Measurements from ENCODE around the gene TBC1D5. TPM values are rescaled to one million over a fixed set of nuclear protein-coding genes. Genes with fewer than 3 reads are reported as not detected.

The TBC1D5 gene
- total and polyA plus RNA-seq, 12 donors, result 6.4 to 108 (median 70.7) TPM

DNA sequence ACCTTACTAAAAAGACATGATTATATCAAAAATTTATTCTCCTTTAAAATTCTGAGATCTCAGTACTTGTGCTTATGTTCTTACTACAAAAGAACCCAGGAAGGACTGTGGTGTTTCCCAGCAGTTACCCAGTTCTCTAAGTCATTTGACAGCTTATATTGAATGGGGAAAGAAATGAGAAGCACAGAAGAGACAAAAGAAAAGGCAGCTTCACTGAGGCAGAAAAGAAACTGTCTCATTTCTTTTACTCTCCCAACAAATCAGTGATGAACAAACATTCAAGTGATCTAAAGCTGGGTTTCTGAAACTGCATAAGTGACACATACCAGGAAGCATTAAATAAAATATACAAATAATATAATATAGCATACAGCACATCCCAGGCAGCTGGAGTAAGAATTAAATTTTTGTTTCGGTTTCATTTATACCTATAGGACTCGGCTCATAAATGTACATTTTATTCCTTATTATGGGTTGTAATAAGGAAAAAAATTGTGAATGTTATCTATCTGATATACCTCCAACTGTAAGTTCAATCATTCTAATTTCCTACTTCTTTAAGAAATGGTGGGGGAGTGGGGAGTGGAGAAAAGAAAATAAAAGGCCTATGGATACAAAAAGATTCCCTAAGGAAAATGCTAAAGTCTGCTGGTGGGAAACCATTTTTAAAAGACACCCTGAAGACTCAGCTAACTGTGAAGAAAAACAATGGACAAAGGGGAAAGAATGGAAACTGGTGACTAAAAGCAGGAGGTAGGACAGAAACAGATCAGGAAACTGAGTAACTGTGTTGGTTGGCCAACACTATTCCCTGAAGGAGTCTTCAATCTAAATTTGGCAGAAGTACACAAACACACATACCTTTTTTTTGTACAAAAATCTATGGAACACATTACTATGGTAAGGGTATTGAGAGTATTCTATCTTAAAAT is 156.8 kb downstream of the TBC1D5 start:
- no peaks in the 10 kb centered on the region for H3K27me3 ChIP-seq
- peaks cover 0 to 10% (median 0%) of the 10 kb centered on the region in 3 donors for H3K9me3 ChIP-seq (replicated peaks in 1 of 3)
- WGBS, 4 donors, result 95 to 97% (median 96%) methylated on average over 2 of the region's 2 CpGs
- H3K36me3 ChIP-seq (replicated peaks in 1 of 2), result no peaks in the 10 kb centered on the region
- TF ChIP-seq, protein P1, sequence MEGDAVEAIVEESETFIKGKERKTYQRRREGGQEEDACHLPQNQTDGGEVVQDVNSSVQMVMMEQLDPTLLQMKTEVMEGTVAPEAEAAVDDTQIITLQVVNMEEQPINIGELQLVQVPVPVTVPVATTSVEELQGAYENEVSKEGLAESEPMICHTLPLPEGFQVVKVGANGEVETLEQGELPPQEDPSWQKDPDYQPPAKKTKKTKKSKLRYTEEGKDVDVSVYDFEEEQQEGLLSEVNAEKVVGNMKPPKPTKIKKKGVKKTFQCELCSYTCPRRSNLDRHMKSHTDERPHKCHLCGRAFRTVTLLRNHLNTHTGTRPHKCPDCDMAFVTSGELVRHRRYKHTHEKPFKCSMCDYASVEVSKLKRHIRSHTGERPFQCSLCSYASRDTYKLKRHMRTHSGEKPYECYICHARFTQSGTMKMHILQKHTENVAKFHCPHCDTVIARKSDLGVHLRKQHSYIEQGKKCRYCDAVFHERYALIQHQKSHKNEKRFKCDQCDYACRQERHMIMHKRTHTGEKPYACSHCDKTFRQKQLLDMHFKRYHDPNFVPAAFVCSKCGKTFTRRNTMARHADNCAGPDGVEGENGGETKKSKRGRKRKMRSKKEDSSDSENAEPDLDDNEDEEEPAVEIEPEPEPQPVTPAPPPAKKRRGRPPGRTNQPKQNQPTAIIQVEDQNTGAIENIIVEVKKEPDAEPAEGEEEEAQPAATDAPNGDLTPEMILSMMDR (IDR thresholded peaks at IDR 0.05), result no peak
- TF ChIP-seq POLR2A (IDR thresholded peaks at IDR 0.05), result no peak
- H3K4me3 ChIP-seq, result no peak overlapping the region
- peaks cover 5 to 8% of the 10 kb centered on the region in 2 donors for H3K4me1 ChIP-seq (replicated peaks in 1 of 2)
- H3K27ac ChIP-seq, result no peak overlapping the region
- intact Hi-C loops (cut with DNase I), result no loop called here
- no peak for DNase-seq

DNA sequence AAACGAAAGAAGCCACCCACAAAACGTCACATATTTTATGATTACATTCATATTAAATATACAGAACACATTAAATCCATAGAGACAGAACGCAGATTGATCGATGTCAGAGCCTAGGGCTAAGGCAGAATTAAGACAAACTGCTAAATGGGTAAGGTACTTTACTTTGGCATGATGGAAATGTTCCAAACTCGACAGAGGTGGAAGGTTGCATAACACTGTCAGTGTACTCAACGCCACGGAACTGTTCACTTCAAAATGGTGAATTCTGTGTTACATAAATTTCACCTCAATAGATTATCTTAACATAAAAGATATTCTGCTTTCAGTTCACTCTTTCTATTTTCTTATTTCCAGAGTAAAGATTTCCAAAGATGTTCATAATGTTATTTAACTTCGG is 158.4 kb downstream of the TBC1D5 start:
- H3K4me1 ChIP-seq (replicated peaks in 1 of 2), result peaks cover 8 to 11% of the 10 kb centered on the region in 2 donors
- no peaks in the 10 kb centered on the region for H3K9me3 ChIP-seq (replicated peaks in 1 of 3)
- no peak for TF ChIP-seq POLR2A (IDR thresholded peaks at IDR 0.05)
- TF ChIP-seq, protein P1 (IDR thresholded peaks at IDR 0.05), result no peak
- 90 to 94% (median 93%) methylated on average over 8 of the region's 8 CpGs for WGBS, 4 donors
- H3K36me3 ChIP-seq (replicated peaks in 1 of 2), result no peaks in the 10 kb centered on the region
- no peak overlapping the region for H3K4me3 ChIP-seq
- H3K27ac ChIP-seq, result no peak overlapping the region
- intact Hi-C loops (cut with DNase I), result no loop called here
- H3K27me3 ChIP-seq, result no peaks in the 10 kb centered on the region
- DNase-seq, result no peak

DNA sequence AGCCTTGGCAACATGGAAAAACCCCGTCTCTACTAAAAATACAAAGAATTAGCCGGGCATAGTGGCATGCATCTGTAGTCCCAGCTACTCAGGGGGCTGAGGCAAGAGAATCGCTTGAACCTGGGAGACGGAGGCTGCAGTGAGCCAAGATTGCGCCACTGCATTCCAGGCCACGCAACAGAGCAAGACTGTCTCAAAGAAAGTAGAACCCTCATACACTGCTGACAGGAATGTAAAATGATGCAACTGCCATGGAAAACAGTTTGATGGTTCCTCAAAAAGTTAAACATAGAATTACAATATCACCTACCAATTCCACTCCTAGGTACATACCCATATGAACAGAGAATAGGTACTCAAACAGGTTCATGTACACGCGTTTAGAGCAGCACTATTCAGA is 158.9 kb downstream of the TBC1D5 start:
- intact Hi-C loops (cut with DNase I), result no loop called here
- Histone ChIP-seq H3K4me1 (replicated peaks in 1 of 2) (peaks cover 11 to 12% of the 10 kb centered on the region in 2 donors), H3K27ac (no peak overlapping the region), H3K27me3 (no peaks in the 10 kb centered on the region), H3K36me3 (replicated peaks in 1 of 2) (no peaks in the 10 kb centered on the region), H3K4me3 (no peak overlapping the region), H3K9me3 (replicated peaks in 1 of 3) (no peaks in the 10 kb centered on the region)
- WGBS, 4 donors, result 93 to 98% (median 95%) methylated on average over 8 of the region's 8 CpGs
- TF ChIP-seq, protein P1 (IDR thresholded peaks at IDR 0.05), result no peak
- no peak for TF ChIP-seq POLR2A (IDR thresholded peaks at IDR 0.05)
- no peak for DNase-seq

DNA sequence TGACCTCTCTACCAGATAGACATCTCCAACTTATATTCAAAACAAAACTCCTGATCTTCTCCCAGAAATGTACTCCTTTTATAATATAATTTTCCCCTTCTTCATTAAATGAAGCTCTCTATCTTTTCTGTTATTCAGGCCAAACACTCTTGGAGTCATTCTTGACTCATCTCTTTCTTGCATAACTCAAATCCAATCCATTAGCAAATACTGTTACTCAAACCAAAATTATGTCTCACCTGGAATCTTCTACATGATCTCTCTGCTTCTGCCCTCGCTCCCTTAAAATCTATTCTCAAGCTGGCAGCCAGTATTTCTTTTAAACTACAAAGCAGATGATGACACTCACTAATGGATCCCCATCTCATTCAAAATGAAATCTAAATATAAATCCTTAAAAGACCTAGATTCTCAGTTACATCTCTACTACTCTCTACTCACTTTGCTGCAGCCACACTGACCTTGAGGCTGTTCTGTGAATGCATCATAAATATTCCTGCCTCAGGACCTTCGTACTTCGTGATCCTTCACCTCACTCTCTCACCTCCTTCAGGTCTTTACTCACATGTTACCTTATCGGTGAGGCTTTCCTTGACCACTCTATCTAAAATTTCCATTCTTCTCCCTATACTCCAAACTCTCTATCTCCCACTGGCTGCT is 160.9 kb downstream of the TBC1D5 start:
- 59 to 69% (median 65%) methylated on average over 4 of the region's 4 CpGs for WGBS, 4 donors
- H3K27ac ChIP-seq, result no peak overlapping the region
- H3K9me3 ChIP-seq (replicated peaks in 1 of 3), result no peaks in the 10 kb centered on the region
- intact Hi-C loops (cut with DNase I), result no loop called here
- no peak for DNase-seq
- no peak overlapping the region for H3K4me3 ChIP-seq
- no peaks in the 10 kb centered on the region for H3K36me3 ChIP-seq (replicated peaks in 1 of 2)
- TF ChIP-seq, protein P1 (IDR thresholded peaks at IDR 0.05), result no peak
- TF ChIP-seq POLR2A (IDR thresholded peaks at IDR 0.05), result no peak
- no peaks in the 10 kb centered on the region for H3K27me3 ChIP-seq
- H3K4me1 ChIP-seq (replicated peaks in 1 of 2), result peaks cover 21 to 24% of the 10 kb centered on the region in 2 donors
